ENCODE measurements around the gene MISP. TPM values are rescaled to one million over a fixed set of nuclear protein-coding genes. Genes with fewer than 3 reads are reported as not detected.

The MISP gene
- total RNA-seq, 2 experiments from 2014 or later: not detected

GRCh38 chr19:715347-715746 lies 35.6 kb upstream of the MISP start:
- CTCF ChIA-PET: no interaction called here
- peaks cover 9% of the 10 kb centered on the region for H3K27me3 Mint-ChIP-seq (ENCODE audit: low read depth)

DNA sequence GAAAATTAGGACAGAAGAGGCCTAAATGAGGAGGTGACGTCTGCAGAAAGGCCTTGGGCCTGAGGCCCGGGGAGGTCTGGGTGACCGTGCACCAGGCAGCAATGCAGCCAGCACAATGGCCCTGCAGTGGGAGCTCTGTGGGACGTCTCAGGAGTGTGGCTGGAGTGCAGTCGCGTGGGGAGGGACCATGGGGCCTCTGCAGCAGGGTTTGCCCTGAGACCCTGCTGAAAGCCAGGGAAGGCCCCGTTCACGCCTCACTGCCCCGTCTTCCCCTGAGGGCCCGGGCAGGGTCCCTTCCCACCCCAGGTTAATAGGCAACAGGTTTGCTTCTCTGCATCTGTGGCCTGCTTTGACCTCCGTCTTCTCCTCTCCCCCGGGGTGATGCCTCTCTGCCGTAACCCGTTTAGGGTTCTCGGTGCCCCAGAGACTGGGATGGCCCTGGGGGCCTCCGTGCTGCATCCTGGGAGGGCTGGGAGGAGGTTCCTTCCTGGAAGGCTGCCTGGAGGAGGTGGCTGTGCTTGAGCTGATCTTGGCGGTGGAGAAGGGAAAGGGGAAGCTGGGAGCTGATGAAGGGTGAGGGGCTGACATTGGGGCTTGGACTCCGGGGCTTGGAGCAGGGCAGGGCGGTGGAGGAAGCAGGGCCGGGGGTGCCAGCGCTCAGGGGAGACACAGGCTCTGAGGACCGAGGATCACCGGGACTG lies 32.5 kb upstream of the MISP start:
- Mint-ChIP-seq H3K4me3 (no peak overlapping the region), H3K4me1 (ENCODE audit: low read depth) (no peaks in the 10 kb centered on the region), H3K27ac (no peak overlapping the region), H3K9me3 (ENCODE audit: insufficient read depth) (peaks cover 4% of the 10 kb centered on the region), H3K27me3 (ENCODE audit: low read depth) (peaks cover 9% of the 10 kb centered on the region), H3K36me3 (ENCODE audit: low read depth) (no peaks in the 10 kb centered on the region)
- CTCF ChIA-PET: no interaction called here
- no peak for DNase-seq
- ATAC-seq: no peak
- POLR2A ChIA-PET: interaction anchor here (0.7 kb wide), 1 partner anchor 21 kb away, joined by 4 read pairs; no protein-coding TSS in a partner anchor

More at GRCh38 chr19:715347-715746, 35.6 kb upstream of the MISP start:
- no peak for DNase-seq
- H3K4me3 Mint-ChIP-seq: no peak overlapping the region
- no peaks in the 10 kb centered on the region for H3K4me1 Mint-ChIP-seq (ENCODE audit: low read depth)
- H3K27ac Mint-ChIP-seq: no peak overlapping the region
- no peak for ATAC-seq
- no peaks in the 10 kb centered on the region for H3K36me3 Mint-ChIP-seq (ENCODE audit: low read depth)
- POLR2A ChIA-PET: no interaction called here
- peaks cover 4% of the 10 kb centered on the region for H3K9me3 Mint-ChIP-seq (ENCODE audit: insufficient read depth)

DNA sequence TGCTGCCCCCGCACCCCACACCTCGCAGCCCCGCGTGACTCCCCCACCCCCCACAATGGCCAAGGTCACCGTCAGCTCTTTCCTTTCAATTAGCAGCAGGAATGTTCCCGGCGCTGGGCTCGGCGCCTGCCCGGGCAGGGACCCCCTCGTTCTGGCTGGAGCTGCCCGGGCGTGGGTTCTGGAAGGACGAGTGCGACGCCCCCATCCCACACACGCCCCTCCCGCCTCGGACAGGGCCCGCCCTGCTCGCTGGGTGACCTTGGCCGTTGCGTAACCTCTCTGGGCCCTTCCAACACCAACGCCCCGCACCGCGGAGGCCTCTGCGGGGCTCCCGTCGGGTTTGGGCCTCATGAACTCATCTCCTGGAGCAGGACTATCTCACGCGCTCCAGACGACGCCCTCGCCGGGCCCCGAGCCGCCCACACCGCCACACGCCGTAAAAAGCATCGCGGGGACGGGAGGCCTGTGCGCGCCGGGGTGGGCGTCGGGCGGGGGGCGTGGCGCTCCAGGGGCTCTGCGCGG lies 31.9 kb upstream of the MISP start:
- Mint-ChIP-seq H3K27ac (no peak overlapping the region), H3K27me3 (ENCODE audit: low read depth) (peaks cover 9% of the 10 kb centered on the region)
- no peak for ATAC-seq

DNA sequence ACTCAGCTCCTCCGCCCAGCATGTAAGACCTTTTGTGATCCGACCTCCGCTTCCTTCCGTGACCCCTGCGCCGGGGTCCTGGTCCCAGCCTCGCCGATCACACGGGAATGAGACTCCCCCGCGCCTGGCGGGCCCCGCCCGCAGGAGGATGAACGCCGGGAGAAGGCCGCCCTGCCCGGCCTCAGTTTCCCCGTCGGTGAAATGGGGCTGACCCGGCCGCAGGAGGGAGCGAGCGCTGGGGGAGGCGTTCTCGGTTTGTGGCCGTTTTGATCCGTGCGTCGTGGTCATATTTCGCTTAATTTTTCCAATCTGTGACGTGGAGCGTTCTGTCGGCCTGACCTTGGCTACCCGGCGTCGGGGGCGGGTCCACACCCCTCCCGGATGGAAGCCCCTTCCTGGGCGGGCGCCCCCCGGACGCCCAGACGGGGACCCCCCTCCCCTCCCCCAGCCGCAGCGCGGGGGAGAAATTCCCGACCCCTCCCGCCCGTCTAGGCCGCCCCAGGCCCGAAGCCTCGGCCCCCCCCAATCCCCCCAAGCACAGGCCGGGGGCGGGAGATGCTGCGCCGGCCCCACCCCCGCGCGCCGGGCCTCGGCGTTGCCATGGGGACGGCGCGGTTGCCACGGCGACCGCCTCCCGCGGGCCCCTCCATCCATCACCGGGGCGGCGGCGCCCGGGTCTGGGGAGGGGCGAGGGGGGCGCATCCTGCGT lies 31.1 kb upstream of the MISP start:
- Mint-ChIP-seq H3K4me1 (ENCODE audit: low read depth) (no peaks in the 10 kb centered on the region), H3K9me3 (ENCODE audit: insufficient read depth) (peaks cover 4% of the 10 kb centered on the region), H3K27ac (no peak overlapping the region), H3K36me3 (ENCODE audit: low read depth) (no peaks in the 10 kb centered on the region), H3K27me3 (ENCODE audit: low read depth) (peaks cover 9% of the 10 kb centered on the region), H3K4me3 (no peak overlapping the region)
- POLR2A ChIA-PET: no interaction called here
- ATAC-seq (no peak), DNase-seq (no peak)
- CTCF ChIA-PET: no interaction called here

More for the DNA sequence above, 31.9 kb upstream of the MISP start:
- ChIA-PET CTCF (no interaction called here), POLR2A (interaction anchor here (0.7 kb wide), 1 partner anchor 20 kb away, joined by 4 read pairs; no protein-coding TSS in a partner anchor)
- no peak for DNase-seq
- H3K4me3 Mint-ChIP-seq: no peak overlapping the region
- no peaks in the 10 kb centered on the region for H3K4me1 Mint-ChIP-seq (ENCODE audit: low read depth)
- H3K36me3 Mint-ChIP-seq (ENCODE audit: low read depth): no peaks in the 10 kb centered on the region
- peaks cover 4% of the 10 kb centered on the region for H3K9me3 Mint-ChIP-seq (ENCODE audit: insufficient read depth)

DNA sequence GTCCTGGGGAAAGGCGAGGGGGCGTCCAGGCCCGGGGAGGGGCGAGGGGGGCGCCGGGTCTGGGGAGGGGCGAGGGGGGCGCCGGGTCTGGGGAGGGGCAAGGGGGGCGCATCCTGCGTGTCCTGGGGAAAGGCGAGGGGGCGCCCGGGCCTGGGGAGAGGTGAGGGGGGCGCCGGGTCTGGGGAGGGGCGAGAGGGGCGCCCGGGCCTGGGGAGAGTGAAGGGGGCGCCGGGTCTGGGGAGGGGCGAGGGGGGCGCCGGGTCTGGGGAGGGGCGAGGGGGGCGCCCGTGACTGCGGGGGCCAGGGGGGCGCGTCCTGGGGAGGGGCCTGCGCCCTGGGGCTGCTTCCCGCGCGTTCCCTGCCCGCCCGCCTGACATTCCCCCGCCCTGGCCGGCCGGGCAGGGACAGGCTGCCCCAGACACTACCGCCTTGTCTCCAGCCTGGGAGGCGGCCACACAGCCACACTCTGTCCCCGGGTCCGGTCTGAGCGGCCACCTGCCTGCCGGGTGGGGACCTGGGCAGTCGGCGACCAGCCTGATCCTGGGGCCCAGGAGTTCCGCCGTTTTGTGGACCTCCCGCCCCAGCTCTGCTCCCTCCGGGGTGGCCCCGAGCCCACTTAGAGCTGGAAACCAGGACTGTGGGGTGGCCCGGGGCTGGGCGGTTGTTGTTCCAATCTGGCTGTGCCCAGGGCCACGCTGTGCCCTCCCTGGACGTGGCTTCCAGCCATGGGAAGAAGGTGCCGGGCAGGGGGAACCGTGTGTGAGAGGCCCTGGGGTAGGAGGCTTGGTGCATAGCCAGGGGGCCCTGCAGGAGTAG lies 30.4 kb upstream of the MISP start:
- CTCF ChIA-PET: no interaction called here
- Mint-ChIP-seq H3K36me3 (ENCODE audit: low read depth) (no peaks in the 10 kb centered on the region), H3K4me1 (ENCODE audit: low read depth) (no peaks in the 10 kb centered on the region), H3K27me3 (ENCODE audit: low read depth) (peaks cover 9% of the 10 kb centered on the region), H3K27ac (no peak overlapping the region), H3K4me3 (no peak overlapping the region), H3K9me3 (ENCODE audit: insufficient read depth) (peaks cover 2% of the 10 kb centered on the region)
- ATAC-seq (no peak), DNase-seq (no peak)
- POLR2A ChIA-PET: no interaction called here

- ChIA-PET POLR2A (no interaction called here), CTCF (interaction anchor here (0.7 kb wide), 1 partner anchor 11 kb away, joined by 3 read pairs; no protein-coding TSS in a partner anchor)
- no peaks in the 10 kb centered on the region for H3K36me3 Mint-ChIP-seq (ENCODE audit: low read depth)
- H3K27me3 Mint-ChIP-seq (ENCODE audit: low read depth): peaks cover 9% of the 10 kb centered on the region
- ATAC-seq (no peak), DNase-seq (no peak)
- H3K4me1 Mint-ChIP-seq (ENCODE audit: low read depth): no peaks in the 10 kb centered on the region
- H3K4me3 Mint-ChIP-seq: no peak overlapping the region
- H3K27ac Mint-ChIP-seq: no peak overlapping the region
- no peaks in the 10 kb centered on the region for H3K9me3 Mint-ChIP-seq (ENCODE audit: insufficient read depth)
Measured at GRCh38 chr19:722553-723101, 28.3 kb upstream of the MISP start.

DNA sequence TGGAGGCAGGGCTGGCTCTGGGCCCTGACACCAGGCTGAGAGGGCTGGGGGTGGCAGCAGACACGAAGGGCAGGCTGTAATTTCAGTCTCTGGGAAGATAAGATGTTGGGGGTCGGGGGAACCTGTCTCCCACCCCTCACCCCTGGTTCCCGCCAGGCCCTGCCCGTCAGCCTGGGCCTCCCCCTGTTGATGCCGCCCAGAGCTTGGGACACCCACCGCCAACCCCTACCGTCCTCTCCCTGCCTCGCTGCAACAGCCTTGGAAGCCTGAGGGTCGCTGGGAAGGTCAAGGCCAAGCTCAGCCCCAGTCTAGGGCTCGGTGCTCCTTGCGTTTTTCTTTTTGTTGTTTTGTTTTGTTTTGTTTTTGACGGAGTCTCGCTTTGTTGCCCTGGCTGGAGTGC lies 27.7 kb upstream of the MISP start:
- Mint-ChIP-seq H3K27me3 (ENCODE audit: low read depth) (peaks cover 5% of the 10 kb centered on the region), H3K36me3 (ENCODE audit: low read depth) (no peaks in the 10 kb centered on the region), H3K9me3 (ENCODE audit: insufficient read depth) (no peaks in the 10 kb centered on the region), H3K4me3 (no peak overlapping the region), H3K4me1 (ENCODE audit: low read depth) (no peaks in the 10 kb centered on the region), H3K27ac (no peak overlapping the region)
- ChIA-PET CTCF (interaction anchor here (0.7 kb wide), 1 partner anchor 11 kb away, joined by 3 read pairs; no protein-coding TSS in a partner anchor), POLR2A (no interaction called here)
- no peak for DNase-seq
- no peak for ATAC-seq

DNA sequence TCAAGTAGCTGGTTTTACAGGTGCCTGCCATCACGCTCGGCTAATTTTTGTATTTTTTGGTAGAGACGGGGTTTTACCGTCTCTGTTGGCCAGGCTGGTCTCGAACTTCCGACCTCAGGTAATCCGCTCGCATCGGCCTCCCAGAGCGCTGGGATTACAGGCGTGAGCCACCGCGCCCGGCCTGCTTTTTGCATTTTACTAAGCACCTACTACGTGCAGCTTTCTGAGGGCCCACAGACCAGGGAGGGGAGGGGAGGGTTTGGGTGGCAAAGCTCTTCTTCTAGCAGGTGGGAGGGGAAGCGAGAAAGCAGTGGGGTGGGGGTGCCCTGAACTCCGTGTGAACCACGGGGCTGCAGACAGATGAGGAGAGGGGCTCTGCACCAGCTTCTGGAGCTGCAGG lies 27.2 kb upstream of the MISP start:
- no peak for ATAC-seq
- POLR2A ChIA-PET: no interaction called here
- no peaks in the 10 kb centered on the region for H3K36me3 Mint-ChIP-seq (ENCODE audit: low read depth)
- no peak overlapping the region for H3K27ac Mint-ChIP-seq
- CTCF ChIA-PET: interaction anchor here (0.7 kb wide), 1 partner anchor 10 kb away, joined by 3 read pairs; no protein-coding TSS in a partner anchor
- no peak for DNase-seq
- no peak overlapping the region for H3K4me3 Mint-ChIP-seq
- peaks cover 3% of the 10 kb centered on the region for H3K27me3 Mint-ChIP-seq (ENCODE audit: low read depth)
- no peaks in the 10 kb centered on the region for H3K9me3 Mint-ChIP-seq (ENCODE audit: insufficient read depth)
- no peaks in the 10 kb centered on the region for H3K4me1 Mint-ChIP-seq (ENCODE audit: low read depth)

DNA sequence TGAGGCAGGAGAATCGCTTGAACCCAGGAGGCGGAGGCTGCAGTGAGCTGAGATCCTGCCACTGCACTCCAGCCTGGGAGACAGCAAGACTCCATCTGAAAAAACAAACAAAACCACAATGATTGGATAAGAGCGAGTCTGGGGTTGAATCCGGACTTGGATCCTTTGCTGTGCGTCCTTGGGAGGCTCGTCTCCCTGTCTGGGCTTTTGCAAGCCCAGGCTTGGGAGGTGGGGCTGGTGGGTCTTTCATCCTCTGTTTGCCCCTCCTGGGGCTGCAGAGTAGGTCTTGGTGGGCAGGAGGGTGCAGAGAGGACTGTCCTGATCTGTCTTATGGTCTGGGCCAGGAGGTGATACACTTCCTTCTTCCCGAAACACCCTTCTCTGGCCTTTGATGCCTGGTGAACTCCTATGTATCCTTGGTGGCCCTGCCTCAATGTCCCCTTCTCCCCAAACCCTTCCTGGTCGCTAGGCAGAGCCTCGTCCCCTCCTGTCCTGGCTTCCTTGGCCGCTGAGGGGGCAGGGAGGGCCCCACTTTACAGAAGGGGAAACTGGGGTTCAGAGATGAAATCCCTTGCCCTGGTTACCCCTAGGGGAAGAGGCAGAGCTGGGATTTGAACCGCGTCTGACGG lies 25.3 kb upstream of the MISP start:
- no peak overlapping the region for H3K27ac Mint-ChIP-seq
- H3K9me3 Mint-ChIP-seq (ENCODE audit: insufficient read depth): no peaks in the 10 kb centered on the region
- H3K27me3 Mint-ChIP-seq (ENCODE audit: low read depth): peaks cover 2% of the 10 kb centered on the region
- no peaks in the 10 kb centered on the region for H3K4me1 Mint-ChIP-seq (ENCODE audit: low read depth)
- ChIA-PET POLR2A (no interaction called here), CTCF (no interaction called here)
- H3K36me3 Mint-ChIP-seq (ENCODE audit: low read depth): no peaks in the 10 kb centered on the region
- no peak overlapping the region for H3K4me3 Mint-ChIP-seq
- no peak for ATAC-seq
- no peak for DNase-seq

GRCh38 chr19:726993-727956 lies 23.6 kb upstream of the MISP start:
- no peaks in the 10 kb centered on the region for H3K36me3 Mint-ChIP-seq (ENCODE audit: low read depth)
- peaks cover 3% of the 10 kb centered on the region for H3K4me1 Mint-ChIP-seq (ENCODE audit: low read depth)
- H3K27ac Mint-ChIP-seq: no peak overlapping the region
- ChIA-PET POLR2A (no interaction called here), CTCF (no interaction called here)
- DNase-seq (no peak), ATAC-seq (no peak)
- no peaks in the 10 kb centered on the region for H3K9me3 Mint-ChIP-seq (ENCODE audit: insufficient read depth)
- no peak overlapping the region for H3K4me3 Mint-ChIP-seq
- no peaks in the 10 kb centered on the region for H3K27me3 Mint-ChIP-seq (ENCODE audit: low read depth)
